ENCODE measurements around the gene RUNX1.

RUNX1 gene

GRCh38 chr21:35016517-35017188 is 32.4 kb downstream of the RUNX1 start:
- DNase-seq: no peak

GRCh38 chr21:35016071-35016470 is 33.0 kb downstream of the RUNX1 start:
- no peak for DNase-seq

- no peak for DNase-seq
These were observed 33.6 kb downstream of the RUNX1 start for GRCh38 chr21:35015435-35016024.

GRCh38 chr21:35014302-35015041 is 34.6 kb downstream of the RUNX1 start:
- DNase-seq: no peak

- no peak for DNase-seq
These were observed 37.4 kb downstream of the RUNX1 start for GRCh38 chr21:35011681-35012080.

GRCh38 chr21:35010447-35010846 is 38.7 kb downstream of the RUNX1 start:
- DNase-seq: no peak

- DNase-seq: no peak
These were observed 41.8 kb downstream of the RUNX1 start for GRCh38 chr21:35007348-35007747.

GRCh38 chr21:35006771-35007170 is 42.3 kb downstream of the RUNX1 start:
- no peak for DNase-seq

GRCh38 chr21:35006248-35006647 is 42.9 kb downstream of the RUNX1 start:
- no peak for DNase-seq

GRCh38 chr21:35005560-35006224 is 43.4 kb downstream of the RUNX1 start:
- no peak for DNase-seq

GRCh38 chr21:35005077-35005476 is 44.0 kb downstream of the RUNX1 start:
- DNase-seq: no peak

- DNase-seq: no peak
These were observed 44.8 kb downstream of the RUNX1 start for GRCh38 chr21:35004314-35004713.

GRCh38 chr21:35002879-35003722 is 46.0 kb downstream of the RUNX1 start:
- DNase-seq: no peak

GRCh38 chr21:34999397-34999941 is 49.6 kb downstream of the RUNX1 start:
- DNase-seq: no peak

GRCh38 chr21:34998176-34998575 is 50.9 kb downstream of the RUNX1 start:
- DNase-seq: no peak

- no peak for DNase-seq
These were observed 51.8 kb downstream of the RUNX1 start for GRCh38 chr21:34997294-34997693.

- DNase-seq: no peak
These were observed 52.6 kb downstream of the RUNX1 start for GRCh38 chr21:34996304-34997101.

- DNase-seq: no peak
These were observed 53.2 kb downstream of the RUNX1 start for GRCh38 chr21:34995979-34996303.

- no peak for DNase-seq
These were observed 54.1 kb downstream of the RUNX1 start for GRCh38 chr21:34994766-34995631.
